ENCODE measurements around the gene CDH4. TPM values are rescaled to one million over a fixed set of nuclear protein-coding genes. Genes with fewer than 3 reads are reported as not detected.

Gene CDH4
- total RNA-seq, 4 donors from 2014 or later: 0.71 to 4.2 (median 2.9) TPM

GRCh38 chr20:61841966-61842365, 589.9 kb downstream of the CDH4 start:
- intact Hi-C loops (cut with DNase I; ENCODE audit: low total_unique reads): no loop called here
- H3K4me3 ChIP-seq (ENCODE audit: low read depth, poor library complexity, severe bottlenecking): no peak overlapping the region
- no peak for DNase-seq (ENCODE audit: low spot score in 2 of 2)
- WGBS, 2 donors: 24 to 30% methylated on average over 9 of the region's 9 CpGs
- TF ChIP-seq CTCF (IDR thresholded peaks at IDR 0.05) (no peak), POLR2A (IDR thresholded peaks at IDR 0.05) (no peak)

- intact Hi-C loops (cut with DNase I; ENCODE audit: low total_unique reads): no loop called here
- H3K4me3 ChIP-seq (ENCODE audit: low read depth, poor library complexity, severe bottlenecking): no peak overlapping the region
- WGBS, 2 donors: 92 to 93% methylated on average over 17 of the region's 17 CpGs
- TF ChIP-seq CTCF (IDR thresholded peaks at IDR 0.05): no peak
- TF ChIP-seq POLR2A (IDR thresholded peaks at IDR 0.05): no peak
- no peak for DNase-seq (ENCODE audit: low spot score in 2 of 2)
Measured at GRCh38 chr20:61844621-61845020, 592.6 kb downstream of the CDH4 start.

GRCh38 chr20:61845233-61845671, 593.2 kb downstream of the CDH4 start:
- intact Hi-C loops (cut with DNase I; ENCODE audit: low total_unique reads): no loop called here
- no peak overlapping the region for H3K4me3 ChIP-seq (ENCODE audit: low read depth, poor library complexity, severe bottlenecking)
- no peak for DNase-seq (ENCODE audit: low spot score in 2 of 2)
- TF ChIP-seq POLR2A (IDR thresholded peaks at IDR 0.05) (no peak), CTCF (IDR thresholded peaks at IDR 0.05) (no peak)
- 76 to 84% methylated on average over 17 to 19 of the region's 19 CpGs for WGBS, 2 donors

- 83 to 90% methylated on average over 11 to 15 of the region's 15 CpGs for WGBS, 2 donors
- TF ChIP-seq POLR2A (IDR thresholded peaks at IDR 0.05): no peak
- no peak for TF ChIP-seq CTCF (IDR thresholded peaks at IDR 0.05)
- intact Hi-C loops (cut with DNase I; ENCODE audit: low total_unique reads): no loop called here
- no peak overlapping the region for H3K4me3 ChIP-seq (ENCODE audit: low read depth, poor library complexity, severe bottlenecking)
- no peak for DNase-seq (ENCODE audit: low spot score in 2 of 2)
Measured at GRCh38 chr20:61846074-61846473, 594.0 kb downstream of the CDH4 start.

GRCh38 chr20:61846741-61847419, 594.8 kb downstream of the CDH4 start:
- no peak overlapping the region for H3K4me3 ChIP-seq (ENCODE audit: low read depth, poor library complexity, severe bottlenecking)
- TF ChIP-seq POLR2A (IDR thresholded peaks at IDR 0.05) (no peak), CTCF (IDR thresholded peaks at IDR 0.05) (no peak)
- intact Hi-C loops (cut with DNase I; ENCODE audit: low total_unique reads): no loop called here
- no peak for DNase-seq (ENCODE audit: low spot score in 2 of 2)
- 89 to 90% methylated on average over 11 of the region's 11 CpGs for WGBS, 2 donors

GRCh38 chr20:61847420-61847748, 595.3 kb downstream of the CDH4 start:
- intact Hi-C loops (cut with DNase I; ENCODE audit: low total_unique reads): no loop called here
- TF ChIP-seq POLR2A (IDR thresholded peaks at IDR 0.05): no peak
- DNase-seq (ENCODE audit: low spot score in 2 of 2): no peak
- no peak overlapping the region for H3K4me3 ChIP-seq (ENCODE audit: low read depth, poor library complexity, severe bottlenecking)
- 93 to 94% methylated on average over 10 of the region's 10 CpGs for WGBS, 2 donors
